H9 (cell line): Measurements from ENCODE around the gene C3orf20. TPM values are rescaled to one million over a fixed set of nuclear protein-coding genes. Genes with fewer than 3 reads are reported as not detected.

Experiments
- DNase-seq: peaks from one replicate; pipeline ENCODE4 v3.0.0-alpha.2; 2017
- H2AFZ ChIP-seq: one replicate; pipeline ENCODE4 v1.6.1; 2013; ENCODE audit warnings: mild to moderate bottlenecking, low read length, control low read depth, moderate library complexity
- H2AK5ac ChIP-seq: 2 replicates; pipeline ENCODE4 v1.6.1; 2013; ENCODE audit warnings: low read length, control low read depth, mixed read lengths; ENCODE audit not compliant: insufficient read length
- H2BK120ac ChIP-seq: one replicate; pipeline ENCODE4 v1.6.1; 2013; ENCODE audit warnings: low read depth, mild to moderate bottlenecking, low read length, control low read depth, inconsistent platforms; ENCODE audit not compliant: poor library complexity, severe bottlenecking
- H2BK12ac ChIP-seq: 2 replicates; pipeline ENCODE4 v1.6.1; 2013; ENCODE audit warnings: low read length, control low read depth, mixed read lengths, low read depth; ENCODE audit not compliant: insufficient read length
- H2BK15ac ChIP-seq: 2 replicates; pipeline ENCODE4 v1.6.1; 2013; ENCODE audit warnings: low read depth, low read length, control low read depth
- H2BK20ac ChIP-seq: one replicate; pipeline ENCODE4 v1.6.1; 2013; ENCODE audit warnings: low read depth, mild to moderate bottlenecking, low read length, control low read depth, inconsistent platforms; ENCODE audit not compliant: poor library complexity, severe bottlenecking
- H2BK5ac ChIP-seq: 2 replicates; pipeline ENCODE4 v1.6.1; 2013; ENCODE audit warnings: low read length, control low read depth, mixed read lengths; ENCODE audit not compliant: insufficient read length
- H3K14ac ChIP-seq: 2 replicates; pipeline ENCODE4 v1.6.1; 2013; ENCODE audit warnings: low read length, control low read depth; ENCODE audit not compliant: insufficient read depth
- H3K18ac ChIP-seq: 2 replicates; pipeline ENCODE4 v1.6.1; 2013; ENCODE audit warnings: low read depth, mild to moderate bottlenecking, mixed read lengths, low read length, control low read depth; ENCODE audit not compliant: insufficient read length
- H3K23ac ChIP-seq: 2 replicates; pipeline ENCODE4 v1.6.1; 2013; ENCODE audit warnings: low read length, control low read depth, mixed read lengths, low read depth; ENCODE audit not compliant: insufficient read length
- H3K23me2 ChIP-seq: 2 replicates; pipeline ENCODE4 v1.6.1; 2013; ENCODE audit warnings: low read depth, mild to moderate bottlenecking, mixed read lengths, low read length, control low read depth; ENCODE audit not compliant: insufficient read length, poor library complexity, severe bottlenecking
- H3K27ac ChIP-seq: 2 replicates; pipeline ENCODE4 v1.5.1; 2013; ENCODE audit warnings: low read length, control low read depth, mixed read lengths, low read depth; ENCODE audit not compliant: insufficient read length
- H3K27me3 ChIP-seq: 2 replicates; pipeline ENCODE4 v1.6.1; 2013; ENCODE audit warnings: low read length, control low read depth, inconsistent platforms; ENCODE audit not compliant: insufficient read depth
- H3K4ac ChIP-seq: 2 replicates; pipeline ENCODE4 v1.6.1; 2013; ENCODE audit warnings: low read depth, mild to moderate bottlenecking, control low read depth, inconsistent platforms, low read length, moderate library complexity
- H3K4me1 ChIP-seq: 2 replicates; pipeline ENCODE4 v1.6.1; 2013; ENCODE audit warnings: low read length, control low read depth, inconsistent platforms; ENCODE audit not compliant: insufficient read depth
- H3K4me2 ChIP-seq: 2 replicates; pipeline ENCODE4 v1.6.1; 2013; ENCODE audit warnings: low read length, control low read depth, mixed read lengths; ENCODE audit not compliant: insufficient read length, insufficient read depth
- H3K56ac ChIP-seq: 2 replicates; pipeline ENCODE4 v1.6.1; 2013; ENCODE audit warnings: low read depth, mild to moderate bottlenecking, mixed read lengths, low read length, control low read depth; ENCODE audit not compliant: insufficient read length
- H3K79me1 ChIP-seq: 2 replicates; pipeline ENCODE4 v1.6.1; 2013; ENCODE audit warnings: low read depth, mild to moderate bottlenecking, moderate library complexity, low read length, control low read depth, inconsistent platforms; ENCODE audit not compliant: insufficient read depth, poor library complexity, severe bottlenecking
- H3K79me2 ChIP-seq: 2 replicates; pipeline ENCODE4 v1.6.1; 2013; ENCODE audit warnings: low read length, control low read depth, inconsistent platforms; ENCODE audit not compliant: insufficient read depth
- H3K9ac ChIP-seq: 2 replicates; pipeline ENCODE4 v1.6.1; 2013; ENCODE audit warnings: low read length, control low read depth, mixed read lengths; ENCODE audit not compliant: insufficient read length; ENCODE audit errors: extremely low read depth
- H3K9me3 ChIP-seq: one replicate; pipeline ENCODE4 v1.6.1; 2013; ENCODE audit warnings: low read depth, low read length, inconsistent platforms; ENCODE audit not compliant: control insufficient read depth
- H3T11ph ChIP-seq: one replicate; pipeline ENCODE4 v1.6.1; 2013; ENCODE audit warnings: mild to moderate bottlenecking, low read length, control low read depth, inconsistent platforms
- H4K20me1 ChIP-seq: one replicate; pipeline ENCODE4 v1.6.1; 2013; ENCODE audit not compliant: control insufficient read depth, insufficient read length, insufficient read depth
- H4K5ac ChIP-seq: 2 replicates; pipeline ENCODE4 v1.6.1; 2013; ENCODE audit warnings: low read depth, mild to moderate bottlenecking, mixed read lengths, low read length, control low read depth; ENCODE audit not compliant: insufficient read length
- H4K8ac ChIP-seq: replicated peaks from 2 replicates; pipeline ENCODE4 v1.6.1; 2013; ENCODE audit warnings: low read length, control low read depth, mixed read lengths, low read depth; ENCODE audit not compliant: insufficient read length
- H4K91ac ChIP-seq: 2 replicates; pipeline ENCODE4 v1.6.1; 2013; ENCODE audit warnings: low read depth, mild to moderate bottlenecking, moderate library complexity, mixed read lengths, low read length, control low read depth; ENCODE audit not compliant: insufficient read length
- H3K27ac Mint-ChIP-seq, 3 experiments: 2 replicates in 2 of 3; 3 replicates in 1 of 3; pipeline ENCODE4 v1.8.0; 2020 to 2021; ENCODE audit warnings: mixed read lengths in 3 of 3, mild to moderate bottlenecking in 1 of 3, moderate library complexity in 1 of 3
- H3K27me3 Mint-ChIP-seq: 2 replicates; pipeline ENCODE4 v1.8.0; 2021; ENCODE audit warnings: low read depth, mild to moderate bottlenecking, moderate library complexity, mixed read lengths
- H3K36me3 Mint-ChIP-seq, 3 experiments: 2 replicates in 2 of 3; 3 replicates in 1 of 3; pipeline ENCODE4 v1.8.0; 2020 to 2021; ENCODE audit warnings: low read depth in 3 of 3, mixed read lengths in 3 of 3; ENCODE audit not compliant: insufficient read depth in 1 of 3
- H3K4me1 Mint-ChIP-seq, 2 experiments: 2 replicates each; pipeline ENCODE4 v1.8.0; 2020; ENCODE audit warnings: mixed read lengths in 2 of 2
- H3K4me3 Mint-ChIP-seq, 2 experiments: 2 replicates in 1 of 2; 3 replicates in 1 of 2; pipeline ENCODE4 v1.8.0; 2020 to 2021; ENCODE audit warnings: mild to moderate bottlenecking in 2 of 2, mixed read lengths in 2 of 2, moderate library complexity in 1 of 2
- H3K9me3 Mint-ChIP-seq, 2 experiments: 2 replicates in 1 of 2; 3 replicates in 1 of 2; pipeline ENCODE4 v1.8.0; 2020; ENCODE audit warnings: mild to moderate bottlenecking in 2 of 2, mixed read lengths in 2 of 2, moderate library complexity in 1 of 2
- CTCF ChIP-seq: fragments of 200-600 bp; sonication (generic); conservative IDR thresholded peaks from 3 replicates; pipeline ENCODE4 v1.8.0; 2021; ENCODE audit warnings: antibody characterized with exemption, mild to moderate bottlenecking
- WGBS: extraction: QIAGEN DNeasy Blood & Tissue Kit; methylation state at CpG from one replicate; pipeline ENCODE4 v1.1.7; 2013; ENCODE audit warnings: missing lambda C conversion rate, low lambda C conversion rate, mixed read lengths; ENCODE audit not compliant: insufficient read length; ENCODE audit errors: extremely low coverage; 5-methylcytosine and 5-hydroxymethylcytosine counted together
- total RNA-seq: library from RNA; stranded (reverse); gene quantifications from 2 replicates; pipeline ENCODE4 v1.2.1, GENCODE V29; 2021

Gene C3orf20
- total RNA-seq, 1 experiment from 2014 or later, result not detected

- Histone ChIP-seq H3K27me3 (no peaks in the 10 kb centered on the region), H3K23ac (no peak overlapping the region), H3K4me1 (no peaks in the 10 kb centered on the region), H4K5ac (no peak overlapping the region), H3K4ac (no peak overlapping the region), H3K56ac (no peak overlapping the region), H4K91ac (no peak overlapping the region), H3K4me2 (no peak overlapping the region), H2BK120ac (no peak overlapping the region), H3T11ph (no peak overlapping the region), H4K8ac (no peak overlapping the region), H2BK5ac (no peak overlapping the region), H2BK15ac (no peak overlapping the region), H3K18ac (no peak overlapping the region), H3K79me1 (no peaks in the 10 kb centered on the region), H3K79me2 (no peaks in the 10 kb centered on the region), H3K23me2 (no peaks in the 10 kb centered on the region), H2BK12ac (no peak overlapping the region), H2BK20ac (no peak overlapping the region), H3K9me3 (no peaks in the 10 kb centered on the region), H3K14ac (no peak overlapping the region), H4K20me1 (peaks cover 2% of the 10 kb centered on the region), H2AFZ (no peak overlapping the region), H3K9ac (no peak overlapping the region), H3K27ac (no peak overlapping the region), H2AK5ac (no peak overlapping the region)
- Mint-ChIP-seq H3K36me3 (no peaks in the 10 kb centered on the region), H3K4me3 (no peak overlapping the region), H3K27ac (no peak overlapping the region), H3K4me1 (0 out of 4 replicates have a peak, but pooled peaks cover 0 to 2% of the 10 kb centered on the region in 2 experiments), H3K9me3 (no peaks in the 10 kb centered on the region), H3K27me3 (peaks cover 52% of the 10 kb centered on the region)
- no CpG with 5 or more reads among the region's 4 CpGs for WGBS
- TF ChIP-seq CTCF, result no peak
- no peak for DNase-seq
Measured at GRCh38 chr3:14636496-14637087, 38.3 kb upstream of the C3orf20 start.
